HG02884 (cell line): ENCODE measurements around the gene ZNF197.
"Not testable (repeated sequence)": the region's sequence is repeated elsewhere in the genome, so short reads cannot be mapped to it uniquely, and the experiment has no call there.

Experiments
- ATAC-seq: cut with Tn5 transposase; IDR thresholded peaks from one replicate; pipeline ENCODE4 v1.9.1; 2021; ENCODE audit warnings: mild to moderate bottlenecking, moderate library complexity; ENCODE audit not compliant: unreplicated experiment

Gene ZNF197

DNA sequence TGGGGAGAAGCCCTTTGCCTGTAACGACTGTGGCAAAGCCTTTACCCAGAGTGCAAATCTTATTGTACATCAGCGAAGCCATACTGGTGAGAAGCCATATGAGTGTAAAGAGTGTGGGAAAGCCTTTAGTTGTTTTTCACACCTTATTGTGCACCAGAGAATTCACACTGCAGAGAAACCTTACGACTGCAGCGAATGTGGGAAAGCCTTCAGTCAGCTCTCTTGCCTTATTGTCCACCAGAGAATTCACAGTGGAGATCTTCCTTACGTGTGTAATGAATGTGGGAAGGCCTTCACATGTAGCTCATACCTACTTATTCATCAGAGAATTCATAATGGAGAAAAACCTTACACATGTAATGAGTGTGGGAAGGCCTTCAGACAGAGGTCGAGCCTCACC, 34.6 kb downstream of the ZNF197 start:
- ATAC-seq, result no peak

DNA sequence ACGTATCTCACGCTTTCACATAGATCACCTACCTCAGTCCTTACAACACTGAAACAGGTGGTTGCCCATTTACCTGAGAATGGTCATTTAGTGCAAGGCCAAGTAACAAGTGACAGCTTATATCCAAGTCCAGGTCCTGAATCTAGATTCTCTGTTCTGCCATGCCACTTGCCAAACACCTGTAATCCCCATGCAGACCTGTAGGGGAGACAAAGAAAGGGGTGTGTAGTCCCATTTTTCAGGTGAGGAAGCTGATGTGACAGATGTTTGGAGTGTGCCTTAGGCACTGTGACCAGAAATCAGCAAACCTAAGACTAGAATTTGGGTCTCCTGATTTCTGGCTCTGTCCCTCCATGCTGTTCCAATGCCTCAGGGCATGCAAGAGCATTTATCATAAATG, 36.4 kb downstream of the ZNF197 start:
- ATAC-seq, result no peak

DNA sequence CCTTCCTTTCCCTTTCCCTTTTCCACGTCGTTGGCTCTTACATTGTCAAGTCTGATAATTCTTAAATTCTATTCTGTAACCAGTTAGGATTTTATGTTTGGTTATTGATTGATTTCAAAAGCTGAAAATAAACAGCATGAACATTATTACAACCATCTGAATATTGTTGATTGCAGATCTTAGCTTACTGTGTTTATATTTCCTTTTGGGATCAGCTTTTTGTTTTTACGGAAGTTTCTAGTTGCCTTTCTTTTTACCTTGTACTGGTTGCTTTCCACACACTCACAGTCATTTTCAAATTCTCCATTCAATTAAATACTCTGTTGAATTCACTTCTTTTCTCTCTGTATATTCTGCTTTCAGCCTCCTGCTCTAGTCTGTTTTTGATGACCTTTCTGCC, 40.3 kb downstream of the ZNF197 start:
- no peak for ATAC-seq

DNA sequence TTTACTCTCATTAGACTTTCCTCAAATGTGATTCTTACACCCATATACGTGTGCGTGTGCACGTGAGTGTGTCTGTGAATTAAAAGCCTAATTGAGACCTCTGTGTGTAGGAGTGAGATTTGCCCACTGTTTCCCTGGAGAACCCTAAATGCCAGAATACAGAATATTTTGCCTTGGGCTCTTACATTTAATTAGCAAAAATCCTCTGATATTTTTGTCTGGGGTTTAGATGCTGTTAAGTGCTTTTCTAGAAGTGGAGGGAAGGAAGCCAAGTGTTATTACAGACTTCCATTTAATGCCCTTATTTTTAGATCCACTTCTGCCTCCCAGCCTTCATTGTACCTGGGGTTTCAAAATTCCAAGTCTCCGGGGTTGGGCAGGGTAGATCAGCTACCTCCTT, 41.5 kb downstream of the ZNF197 start:
- no peak for ATAC-seq

DNA sequence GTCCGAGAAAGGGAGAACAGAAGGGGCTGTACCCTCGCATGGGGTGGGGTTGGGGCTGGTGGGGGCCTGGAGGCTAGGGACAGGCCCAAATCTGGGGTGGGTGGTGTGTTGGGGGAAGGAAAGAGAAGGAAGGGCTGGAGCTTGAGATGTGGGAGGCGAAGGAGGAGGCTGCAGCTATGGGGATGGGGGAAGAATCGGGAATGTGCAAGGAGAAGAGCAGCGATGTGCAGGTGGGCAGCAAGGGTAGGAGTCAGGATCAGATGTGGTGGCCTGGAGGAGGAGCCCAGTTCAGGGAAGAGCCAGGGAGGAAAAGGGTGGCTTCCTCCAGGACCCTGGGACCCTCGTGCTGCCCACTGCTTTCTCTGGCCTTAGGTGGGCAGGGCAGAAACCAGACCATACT, 44.9 kb downstream of the ZNF197 start:
- no peak for ATAC-seq

DNA sequence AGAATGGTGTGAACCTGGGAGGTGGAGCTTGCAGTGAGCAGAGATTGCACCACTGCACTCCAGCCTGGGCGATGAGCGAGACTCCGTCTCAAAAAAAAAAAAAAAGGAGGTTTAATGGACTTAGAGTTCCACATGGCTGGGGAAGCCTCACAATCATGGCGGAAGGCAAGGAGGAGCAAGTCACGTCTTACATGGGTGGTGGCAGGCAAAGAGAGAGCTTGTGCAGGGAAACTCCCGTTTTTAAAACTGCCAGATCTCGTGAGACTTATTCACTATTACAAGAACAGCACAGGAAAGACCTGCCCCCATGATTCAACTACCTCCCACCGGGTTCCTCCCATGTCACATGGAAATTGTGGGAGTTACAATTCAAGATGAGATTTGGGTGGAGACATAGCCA, 48.6 kb downstream of the ZNF197 start:
- not testable (repeated sequence) for ATAC-seq

DNA sequence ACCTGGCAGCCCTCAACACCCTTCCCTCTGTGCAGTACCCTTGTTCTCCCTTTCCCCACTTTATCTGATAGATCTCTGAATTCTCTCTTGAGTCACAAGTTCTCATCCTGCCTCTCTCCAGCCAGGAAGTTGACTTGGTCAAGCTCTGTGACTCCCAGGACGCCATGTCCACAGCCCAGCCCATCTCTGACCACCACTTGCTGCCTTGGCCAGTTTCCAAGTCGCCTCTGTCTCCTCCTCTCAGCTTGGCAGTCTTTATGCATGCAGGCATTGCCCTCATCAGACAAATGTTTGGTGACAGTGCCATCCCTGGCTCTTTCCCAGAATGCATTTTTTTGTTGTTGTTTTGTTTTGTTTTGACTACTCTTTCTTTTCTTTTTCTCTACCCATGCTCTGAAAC, 49.4 kb downstream of the ZNF197 start:
- no peak for ATAC-seq

DNA sequence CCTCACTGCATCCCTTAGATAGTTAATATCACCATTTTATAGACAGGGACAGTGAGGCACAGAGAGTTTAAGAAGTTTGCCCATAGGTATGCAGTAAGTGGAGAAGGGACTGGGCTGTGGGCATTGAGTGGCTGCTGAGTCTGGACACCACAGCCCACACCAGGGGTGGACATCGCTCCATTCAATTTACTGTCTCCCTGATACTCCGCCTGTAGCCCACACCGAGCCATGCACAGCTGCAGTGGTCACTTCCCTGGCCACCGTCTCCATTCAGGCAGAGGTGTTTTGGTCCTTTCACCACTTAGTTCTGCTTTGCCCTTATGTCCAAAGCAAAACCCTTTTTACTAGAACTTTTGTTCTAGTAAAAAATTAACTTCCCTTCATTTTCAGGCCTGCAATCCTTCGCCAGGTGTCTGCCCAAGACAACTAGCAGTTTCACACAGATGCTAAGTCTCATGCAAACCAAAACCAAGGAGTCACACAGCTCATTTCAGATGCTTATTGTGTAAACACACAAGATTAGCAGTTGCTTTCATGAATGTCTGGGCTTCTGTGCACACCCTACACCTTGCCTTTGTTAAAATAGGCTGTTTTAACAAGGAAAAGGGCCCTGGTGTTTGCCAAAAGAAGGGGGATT, 53.8 kb downstream of the ZNF197 start:
- no peak for ATAC-seq

DNA sequence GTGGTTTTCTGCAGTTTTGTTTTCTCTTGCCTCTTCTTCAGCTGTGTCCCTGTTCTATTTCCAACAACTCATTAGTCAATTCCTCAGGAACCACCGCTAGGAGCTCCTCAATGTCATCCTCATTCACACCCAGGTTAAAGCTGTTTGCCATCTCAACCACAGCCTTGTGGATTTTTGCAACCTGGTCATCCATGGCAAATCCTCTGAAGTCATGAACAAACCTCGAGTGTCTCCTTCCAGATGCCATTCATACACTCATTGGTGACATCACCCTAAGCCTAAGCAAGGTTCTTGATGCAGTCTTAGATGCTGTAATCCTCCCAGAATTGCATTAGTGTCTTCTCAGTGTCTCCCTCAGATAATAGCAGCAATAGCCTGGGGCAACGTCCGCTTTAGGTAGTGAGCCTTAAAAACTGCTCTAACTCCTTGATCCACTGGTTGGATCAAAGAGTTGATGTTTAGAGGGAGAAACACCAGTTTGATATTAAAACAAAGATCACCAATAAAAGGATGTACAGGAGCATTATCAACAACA, 56.2 kb downstream of the ZNF197 start:
- ATAC-seq, result no peak

DNA sequence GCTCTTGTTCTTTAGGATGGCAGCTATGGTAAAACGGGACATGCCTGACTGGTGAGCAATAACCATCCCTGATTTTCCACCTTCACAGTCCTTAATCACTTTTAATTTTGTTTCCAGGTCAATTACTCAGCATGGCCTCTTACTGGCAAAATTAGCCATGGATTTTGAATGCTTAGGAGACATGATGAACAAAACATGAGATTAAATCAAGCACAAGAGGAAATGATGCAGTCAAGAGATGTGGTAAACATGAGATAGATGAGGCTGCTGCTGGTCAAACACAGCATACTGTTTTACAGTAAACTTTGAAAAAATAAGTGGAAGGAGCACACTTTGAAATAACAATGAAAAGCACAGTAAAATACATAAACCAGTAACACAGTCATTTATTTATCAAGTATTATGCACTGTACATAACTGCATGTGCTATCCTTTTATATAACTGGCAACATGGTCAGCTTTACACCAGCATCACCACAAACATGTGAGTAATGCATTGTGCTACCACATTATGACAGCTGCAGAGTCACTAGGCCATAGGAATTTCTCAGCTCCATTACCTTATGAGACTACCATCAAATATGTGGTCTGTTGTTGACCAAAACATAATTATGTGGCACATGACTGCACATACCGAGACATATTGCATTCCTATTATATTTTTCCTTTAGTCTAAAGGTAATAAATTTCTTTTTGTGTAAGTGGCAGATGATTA, 57.5 kb downstream of the ZNF197 start:
- ATAC-seq, result no peak

DNA sequence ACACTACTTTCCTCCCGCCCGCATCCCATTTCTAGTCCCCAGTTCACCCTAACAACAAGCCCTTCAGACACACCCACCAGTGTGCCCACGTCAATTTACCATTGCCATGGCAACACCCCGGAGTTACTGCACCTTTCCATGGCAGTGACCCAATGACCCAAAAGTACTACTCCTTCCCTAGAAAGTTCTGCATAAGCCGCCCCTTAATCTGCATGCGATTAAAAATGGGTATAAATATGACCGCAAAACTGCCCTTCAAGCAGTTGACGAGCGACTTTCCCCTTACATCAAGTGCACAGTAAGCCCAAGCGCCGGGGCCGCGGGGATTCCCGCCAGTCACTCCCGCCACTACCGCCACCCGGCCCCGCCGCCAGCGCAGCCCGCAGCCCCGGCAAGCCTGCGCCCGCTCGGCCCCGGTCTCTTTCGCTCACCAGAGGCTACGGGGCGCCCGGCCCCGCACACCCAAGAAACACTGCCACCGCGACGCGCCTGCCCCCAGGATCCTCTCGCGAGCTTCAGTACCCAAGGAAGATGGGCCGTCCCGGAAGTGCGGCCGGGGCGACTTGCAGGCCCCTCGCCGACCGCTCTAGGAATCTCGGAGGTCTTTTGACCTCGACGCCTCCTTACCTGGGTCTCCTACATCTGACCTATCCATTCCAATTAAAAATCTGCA, 60.4 kb downstream of the ZNF197 start:
- ATAC-seq, result peak; percentile 69

DNA sequence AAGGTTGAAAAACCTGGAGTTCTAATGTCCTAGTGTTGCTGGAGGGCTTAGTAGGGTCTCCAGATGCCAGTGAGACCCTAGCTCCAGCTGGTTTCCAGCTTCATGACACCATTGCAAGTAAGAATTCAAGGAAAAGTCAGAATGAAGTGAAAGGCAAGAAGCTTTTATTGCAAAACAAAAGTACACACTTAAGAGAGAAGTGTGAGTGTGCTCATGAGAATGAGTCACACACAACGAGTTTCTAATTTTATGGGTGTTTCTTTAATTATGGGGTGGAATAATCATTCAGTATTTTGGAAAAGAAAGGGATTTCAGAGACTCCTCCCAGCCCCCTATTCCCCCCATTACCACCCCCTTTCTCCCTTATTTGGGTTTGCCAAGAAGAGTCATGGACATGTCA, 63.1 kb downstream of the ZNF197 start:
- no peak for ATAC-seq
